HG02885 (cell line): ENCODE results near the gene GASK1A.

Experiments used
- ATAC-seq: cut with Tn5 transposase; IDR thresholded peaks from one replicate; pipeline ENCODE4 v1.9.1; 2021; ENCODE audit warnings: mild to moderate bottlenecking; ENCODE audit not compliant: unreplicated experiment, poor library complexity

GASK1A gene

GRCh38 chr3:42982645-42983412, 3.7 kb downstream of the GASK1A start:
- ATAC-seq: no peak

GRCh38 chr3:42983927-42984326, 4.8 kb downstream of the GASK1A start:
- no peak for ATAC-seq

GRCh38 chr3:42984701-42985100, 5.6 kb downstream of the GASK1A start:
- no peak for ATAC-seq

GRCh38 chr3:42988097-42988496, 9.0 kb downstream of the GASK1A start:
- no peak for ATAC-seq

GRCh38 chr3:42988566-42988965, 9.5 kb downstream of the GASK1A start:
- ATAC-seq: no peak

- no peak for ATAC-seq
These were observed 12.5 kb downstream of the GASK1A start for GRCh38 chr3:42991341-42992315.

- ATAC-seq: no peak
These were observed 15.5 kb downstream of the GASK1A start for GRCh38 chr3:42994595-42994994.

GRCh38 chr3:42996021-42996420, 16.9 kb downstream of the GASK1A start:
- no peak for ATAC-seq

GRCh38 chr3:42996633-42997075, 17.5 kb downstream of the GASK1A start:
- no peak for ATAC-seq

- ATAC-seq: no peak
These were observed 20.1 kb downstream of the GASK1A start for GRCh38 chr3:42999212-42999611.

GRCh38 chr3:42999632-43000031, 20.5 kb downstream of the GASK1A start:
- ATAC-seq: no peak

- ATAC-seq: no peak
These were observed 21.3 kb downstream of the GASK1A start for GRCh38 chr3:43000387-43000786.

- no peak for ATAC-seq
These were observed 22.0 kb downstream of the GASK1A start for GRCh38 chr3:43001094-43001553.

- ATAC-seq: no peak
These were observed 22.5 kb downstream of the GASK1A start for GRCh38 chr3:43001556-43002121.

- ATAC-seq: no peak
These were observed 25.2 kb downstream of the GASK1A start for GRCh38 chr3:43004282-43004681.

- ATAC-seq: no peak
These were observed 26.1 kb downstream of the GASK1A start for GRCh38 chr3:43005253-43005652.

GRCh38 chr3:43005981-43006380, 26.9 kb downstream of the GASK1A start:
- no peak for ATAC-seq

- no peak for ATAC-seq
These were observed 27.7 kb downstream of the GASK1A start for GRCh38 chr3:43006825-43007224.

- no peak for ATAC-seq
These were observed 30.4 kb downstream of the GASK1A start for GRCh38 chr3:43009547-43009946.

- ATAC-seq: no peak
These were observed 31.5 kb downstream of the GASK1A start for GRCh38 chr3:43010638-43011037.

GRCh38 chr3:43011638-43012037, 32.5 kb downstream of the GASK1A start:
- no peak for ATAC-seq
